SK-N-SH treated with all-trans-retinoic acid at 6 μM for 48 hours (cell line): ENCODE data around the gene NKD2.

Experiments
- ATAC-seq: fragments of 200-7000 bp; cut with Tn5 transposase; 3 replicates; pipeline ENCODE4 v1.9.1; 2020; ENCODE audit warnings: mild to moderate bottlenecking, moderate library complexity
- BACH2 ChIP-seq: fragments of 250-450 bp; sonication (Bioruptor Pico); IDR thresholded peaks from 2 replicates; pipeline ENCODE4 v1.9.0; 2021; ENCODE audit warnings: mild to moderate bottlenecking, borderline replicate concordance
- CREB5 ChIP-seq: fragments of 250-450 bp; sonication (Bioruptor Pico); IDR thresholded peaks from 2 replicates; pipeline ENCODE4 v1.5.1; 2020; ENCODE audit warnings: low read depth, mild to moderate bottlenecking, moderate library complexity
- CSDC2 ChIP-seq: fragments of 250-450 bp; sonication (Bioruptor Pico); IDR thresholded peaks from 2 replicates; pipeline ENCODE4 v1.5.0; 2020; ENCODE audit warnings: mild to moderate bottlenecking, moderate library complexity
- CSRNP3 ChIP-seq: fragments of 250-450 bp; sonication (Bioruptor Pico); IDR thresholded peaks from 2 replicates; pipeline ENCODE4 v1.5.1; 2021; ENCODE audit warnings: mild to moderate bottlenecking, moderate library complexity
- GLIS3 ChIP-seq: fragments of 250-450 bp; sonication (Bioruptor Pico); IDR thresholded peaks from 2 replicates; pipeline ENCODE4 v1.5.0; 2020; ENCODE audit warnings: mild to moderate bottlenecking, moderate library complexity
- ISL1 ChIP-seq: fragments of 250-450 bp; sonication (Bioruptor Pico); IDR thresholded peaks from 2 replicates; pipeline ENCODE4 v2.1.2; 2022; ENCODE audit warnings: mild to moderate bottlenecking, moderate library complexity
- OSR1 ChIP-seq: fragments of 250-450 bp; sonication (Bioruptor Pico); IDR thresholded peaks from 2 replicates; pipeline ENCODE4 v1.8.0; 2022; ENCODE audit warnings: moderate library complexity, mild to moderate bottlenecking, inconsistent platforms
- POU6F1 ChIP-seq: fragments of 250-450 bp; sonication (Bioruptor Pico); IDR thresholded peaks from 2 replicates; pipeline ENCODE4 v1.8.0; 2021; ENCODE audit warnings: low read depth, mild to moderate bottlenecking, moderate library complexity, borderline replicate concordance
- RARB ChIP-seq: fragments of 250-450 bp; sonication (Bioruptor Pico); IDR thresholded peaks from 2 replicates; pipeline ENCODE4 v1.8.0; 2021; ENCODE audit warnings: mild to moderate bottlenecking, moderate library complexity
- SNAI2 ChIP-seq: fragments of 250-450 bp; sonication (Bioruptor Pico); IDR thresholded peaks from 2 replicates; pipeline ENCODE4 v1.5.0; 2020; ENCODE audit warnings: mild to moderate bottlenecking, moderate library complexity
- TCF4 ChIP-seq: fragments of 250-450 bp; sonication (Bioruptor Pico); IDR thresholded peaks from 2 replicates; pipeline ENCODE4 v1.8.0; 2021; ENCODE audit warnings: mild to moderate bottlenecking, moderate library complexity, borderline replicate concordance
- TOX ChIP-seq: fragments of 250-450 bp; sonication (Bioruptor Pico); IDR thresholded peaks from 2 replicates; pipeline ENCODE4 v1.8.0; 2021; ENCODE audit warnings: mild to moderate bottlenecking, moderate library complexity, borderline replicate concordance
- TSHZ2 ChIP-seq: fragments of 250-450 bp; sonication (Bioruptor Pico); IDR thresholded peaks from 2 replicates; pipeline ENCODE4 v1.5.0; 2020; ENCODE audit warnings: mild to moderate bottlenecking, moderate library complexity
- ZC3H10 ChIP-seq: fragments of 250-450 bp; sonication (Bioruptor Pico); IDR thresholded peaks from 2 replicates; pipeline ENCODE4 v1.5.1; 2021; ENCODE audit warnings: mild to moderate bottlenecking, moderate library complexity
- ZFP3 ChIP-seq: fragments of 250-450 bp; sonication (Bioruptor Pico); IDR thresholded peaks from 2 replicates; pipeline ENCODE4 v1.5.0; 2020; ENCODE audit warnings: mild to moderate bottlenecking, moderate library complexity
- ZFP30 ChIP-seq: fragments of 450-650 bp; formaldehyde crosslinking; IDR thresholded peaks from 2 replicates; pipeline ENCODE4 v1.5.0; 2022; ENCODE audit warnings: mild to moderate bottlenecking, moderate library complexity
- ZNF565 ChIP-seq: fragments of 450-650 bp; formaldehyde crosslinking; conservative IDR thresholded peaks from 2 replicates; pipeline ENCODE4 v1.5.0; 2020; ENCODE audit warnings: low read depth, mild to moderate bottlenecking, moderate library complexity
- ZNF70 ChIP-seq: fragments of 450-650 bp; formaldehyde crosslinking; IDR thresholded peaks from 2 replicates; pipeline ENCODE4 v1.5.0; 2020; ENCODE audit warnings: mild to moderate bottlenecking, moderate library complexity
- ZNF8 ChIP-seq: fragments of 450-650 bp; formaldehyde crosslinking; IDR thresholded peaks from 2 replicates; pipeline ENCODE4 v1.5.0; 2020; ENCODE audit warnings: mild to moderate bottlenecking, moderate library complexity

Gene NKD2

GRCh38 chr5:1088031-1088430, 79.4 kb downstream of the NKD2 start:
- ATAC-seq, result no peak
- TF ChIP-seq POU6F1 (no peak), SNAI2 (CRISPR knock-in tag) (no peak), CSRNP3 (no peak), GLIS3 (CRISPR knock-in tag) (no peak), TOX (no peak), RARB (CRISPR knock-in tag) (no peak), ISL1 (CRISPR knock-in tag) (no peak), OSR1 (no peak), ZFP30 (no peak), CSDC2 (CRISPR knock-in tag) (no peak), CREB5 (CRISPR knock-in tag) (no peak), ZNF8 (CRISPR knock-in tag) (no peak), ZNF70 (no peak), TCF4 (no peak), ZNF565 (CRISPR knock-in tag) (no peak), BACH2 (CRISPR knock-in tag) (no peak), ZC3H10 (CRISPR knock-in tag) (no peak), ZFP3 (no peak), TSHZ2 (no peak)
